KOPT-K1 (cell line): ENCODE measurements around the gene FAM124A.
"Not testable (repeated sequence)": the region's sequence is repeated elsewhere in the genome, so short reads cannot be mapped to it uniquely, and the experiment has no call there.

Source experiments
- H3K27ac ChIP-seq: fragments of 200-600 bp; sonication (generic); 2 replicates; pipeline ENCODE4 v1.5.1; 2016; ENCODE audit warnings: antibody characterized with exemption, mild to moderate bottlenecking, low read depth, low read length; ENCODE audit not compliant: poor library complexity, severe bottlenecking
- H3K36me3 ChIP-seq: fragments of 200-600 bp; sonication (generic); 2 replicates; pipeline ENCODE4 v1.5.1; 2017; ENCODE audit warnings: antibody characterized with exemption, mild to moderate bottlenecking, low read length, moderate library complexity; ENCODE audit not compliant: insufficient read depth
- H3K9me3 ChIP-seq: fragments of 200-600 bp; sonication (generic); 2 replicates; pipeline ENCODE4 v1.5.1; 2017; ENCODE audit warnings: antibody characterized with exemption, low read length, mild to moderate bottlenecking; ENCODE audit not compliant: insufficient read depth, poor library complexity, severe bottlenecking

FAM124A gene

GRCh38 chr13:51262501-51263211, 40.5 kb downstream of the FAM124A start:
- Histone ChIP-seq H3K27ac (no peak overlapping the region), H3K36me3 (no peaks in the 10 kb centered on the region), H3K9me3 (no peaks in the 10 kb centered on the region)

DNA sequence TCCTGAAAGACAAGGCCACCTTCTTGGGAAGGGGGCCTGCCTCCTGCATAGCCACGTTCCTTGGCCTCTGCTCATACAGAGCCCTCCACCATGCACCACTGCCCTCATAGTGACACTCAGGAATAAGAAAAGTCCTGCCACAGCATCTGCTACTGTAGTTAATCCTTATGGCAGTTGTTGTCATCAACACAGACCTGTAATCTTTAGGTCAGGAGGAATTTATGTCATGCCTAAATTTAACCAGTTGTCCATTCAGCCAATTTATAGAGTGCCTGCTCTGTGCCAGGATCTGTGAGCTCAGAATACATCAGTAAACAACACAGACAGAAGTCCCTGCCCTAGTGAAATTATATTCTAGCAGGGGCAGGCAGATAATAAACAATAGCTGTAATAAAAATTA, 44.4 kb downstream of the FAM124A start:
- Histone ChIP-seq H3K9me3 (no peaks in the 10 kb centered on the region), H3K27ac (no peak overlapping the region), H3K36me3 (no peaks in the 10 kb centered on the region)

- Histone ChIP-seq H3K27ac (no peak overlapping the region), H3K36me3 (no peaks in the 10 kb centered on the region), H3K9me3 (no peaks in the 10 kb centered on the region)
These were observed 45.4 kb downstream of the FAM124A start for GRCh38 chr13:51267622-51268021.

GRCh38 chr13:51269039-51269438, 46.8 kb downstream of the FAM124A start:
- no peaks in the 10 kb centered on the region for H3K36me3 ChIP-seq
- H3K9me3 ChIP-seq = no peaks in the 10 kb centered on the region
- no peak overlapping the region for H3K27ac ChIP-seq

GRCh38 chr13:51270623-51271415, 48.6 kb downstream of the FAM124A start:
- Histone ChIP-seq H3K27ac (no peak overlapping the region), H3K9me3 (no peaks in the 10 kb centered on the region), H3K36me3 (no peaks in the 10 kb centered on the region)

- H3K36me3 ChIP-seq = no peaks in the 10 kb centered on the region
- H3K9me3 ChIP-seq = no peaks in the 10 kb centered on the region
- no peak overlapping the region for H3K27ac ChIP-seq
These were observed 49.4 kb downstream of the FAM124A start for GRCh38 chr13:51271528-51272085.

DNA sequence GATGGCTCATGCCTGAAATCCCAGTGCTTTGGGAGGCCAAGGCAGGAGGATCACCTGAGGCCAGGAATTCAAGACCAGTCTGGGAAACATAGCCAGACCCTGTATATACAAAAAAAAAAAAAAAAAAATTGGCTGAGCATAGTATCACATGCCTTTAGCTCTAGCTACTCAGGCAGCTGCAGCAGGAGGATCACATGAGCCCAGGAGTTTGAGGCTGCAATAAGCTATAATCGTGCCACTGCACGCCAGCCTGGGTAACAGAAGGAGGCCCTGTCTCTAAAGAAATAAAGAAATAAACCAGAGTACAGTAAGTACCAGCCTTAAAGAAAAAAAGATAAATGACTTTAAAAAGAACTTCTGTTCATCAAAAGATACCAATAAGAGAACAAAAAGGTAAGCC, 52.9 kb downstream of the FAM124A start:
- H3K9me3 ChIP-seq = no peaks in the 10 kb centered on the region
- H3K27ac ChIP-seq = no peak overlapping the region
- H3K36me3 ChIP-seq = no peaks in the 10 kb centered on the region

DNA sequence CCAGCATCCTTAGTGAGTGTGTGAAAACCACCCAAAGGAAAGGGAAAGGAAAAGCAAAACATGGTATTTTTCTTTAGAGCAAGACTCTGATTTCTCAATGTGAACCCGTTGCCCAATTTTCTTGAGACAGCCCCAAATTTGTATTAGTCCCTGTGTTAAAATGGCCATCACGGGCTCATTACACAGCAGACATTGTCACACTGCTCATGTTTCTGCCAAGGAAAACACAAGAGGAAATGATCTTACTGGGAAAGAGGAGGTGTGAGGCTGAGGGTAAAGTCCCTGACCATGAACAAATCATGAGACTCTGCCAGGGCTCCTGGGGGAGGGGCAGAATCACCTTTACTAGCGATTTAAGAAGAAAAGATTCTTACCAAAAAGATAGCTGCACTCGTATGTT, 54.4 kb downstream of the FAM124A start:
- Histone ChIP-seq H3K36me3 (no peaks in the 10 kb centered on the region), H3K9me3 (no peaks in the 10 kb centered on the region)

GRCh38 chr13:51277928-51278327, 55.7 kb downstream of the FAM124A start:
- Histone ChIP-seq H3K9me3 (no peaks in the 10 kb centered on the region), H3K27ac (no peak overlapping the region), H3K36me3 (no peaks in the 10 kb centered on the region)

More for the DNA sequence above, 54.4 kb downstream of the FAM124A start:
- no peak overlapping the region for H3K27ac ChIP-seq

DNA sequence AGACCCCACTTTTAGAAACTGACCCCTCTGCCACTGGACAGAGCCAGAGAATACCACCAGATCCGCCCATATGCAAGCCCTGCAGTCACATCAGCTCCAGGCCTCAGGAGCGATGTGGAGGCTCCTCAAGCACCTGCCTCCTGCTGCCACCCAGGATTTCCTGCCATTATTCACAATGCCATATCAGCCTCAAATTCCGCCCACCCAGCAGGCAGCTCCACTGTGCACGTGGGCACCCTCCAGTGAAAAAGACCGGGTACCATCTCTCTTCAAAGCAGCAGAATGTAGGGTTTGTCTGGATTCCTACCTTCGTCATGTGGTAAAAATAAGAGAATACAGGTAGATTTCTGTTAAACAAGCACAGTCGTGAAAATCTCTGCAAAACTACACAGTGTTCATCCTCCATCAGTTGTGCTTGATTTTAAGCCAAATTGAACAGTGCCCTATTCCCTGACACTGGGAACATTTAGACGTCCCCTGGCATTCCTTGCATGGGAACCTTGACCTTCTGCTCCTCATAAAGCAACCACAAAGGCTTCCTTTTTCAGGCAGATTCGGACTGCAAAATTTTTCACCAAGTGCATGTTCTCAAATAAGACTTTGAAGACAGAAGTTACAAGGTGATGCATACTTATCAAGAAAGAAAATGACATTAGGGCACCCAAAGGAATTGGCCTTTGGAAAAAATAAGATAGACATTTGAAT, 56.4 kb downstream of the FAM124A start:
- Histone ChIP-seq H3K36me3 (no peaks in the 10 kb centered on the region), H3K9me3 (no peaks in the 10 kb centered on the region), H3K27ac (no peak overlapping the region)

- H3K36me3 ChIP-seq = no peaks in the 10 kb centered on the region
- H3K9me3 ChIP-seq = no peaks in the 10 kb centered on the region
- no peak overlapping the region for H3K27ac ChIP-seq
These were observed 58.3 kb downstream of the FAM124A start for GRCh38 chr13:51280379-51280940.

DNA sequence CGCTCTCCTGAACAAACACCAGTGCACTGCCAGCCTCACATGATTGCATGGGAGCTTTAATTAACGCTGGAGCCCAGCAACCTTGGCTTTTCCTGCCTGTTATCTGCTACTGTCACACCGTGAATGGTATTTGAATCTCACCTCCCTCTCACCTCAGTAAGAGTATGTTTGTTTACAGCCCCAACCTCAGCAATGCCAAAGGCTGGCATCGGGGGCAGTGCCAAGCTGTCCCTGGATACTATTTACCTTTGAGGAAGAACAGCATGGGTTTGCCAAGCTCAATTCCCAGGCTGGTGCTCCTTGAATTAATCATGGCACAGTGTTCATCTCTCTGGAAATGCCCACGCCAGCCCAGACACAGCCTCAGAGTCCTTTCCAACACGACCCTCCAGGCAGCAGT, 60.1 kb downstream of the FAM124A start:
- H3K9me3 ChIP-seq = no peaks in the 10 kb centered on the region
- no peaks in the 10 kb centered on the region for H3K36me3 ChIP-seq
- H3K27ac ChIP-seq = no peak overlapping the region

DNA sequence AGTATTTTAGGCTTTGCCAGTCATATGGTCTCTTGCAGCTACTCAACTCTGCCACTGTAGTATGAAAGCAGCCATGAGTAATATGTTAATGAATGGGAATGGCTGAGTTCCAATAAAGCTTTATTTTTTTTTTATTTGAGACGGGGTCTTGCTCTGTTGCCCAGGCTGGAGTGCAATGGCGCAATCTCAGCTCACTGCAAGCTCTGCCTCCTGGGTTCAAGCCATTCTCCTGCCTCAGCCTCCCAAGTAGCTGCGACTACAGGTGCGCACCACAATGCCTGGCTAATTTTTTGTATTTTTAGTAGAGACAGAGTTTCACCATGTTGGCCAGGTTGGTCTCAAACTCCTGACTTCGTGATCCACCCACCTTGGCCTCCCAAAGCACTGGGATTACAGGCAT, 60.7 kb downstream of the FAM124A start:
- H3K27ac ChIP-seq, H3K36me3 ChIP-seq, H3K9me3 ChIP-seq: not testable (repeated sequence)

- H3K9me3 ChIP-seq = no peaks in the 10 kb centered on the region
- no peak overlapping the region for H3K27ac ChIP-seq
These were observed 61.2 kb downstream of the FAM124A start for GRCh38 chr13:51283371-51283770.

GRCh38 chr13:51284339-51284738, 62.1 kb downstream of the FAM124A start:
- no peaks in the 10 kb centered on the region for H3K9me3 ChIP-seq
- H3K27ac ChIP-seq = no peak overlapping the region
- no peaks in the 10 kb centered on the region for H3K36me3 ChIP-seq

More at GRCh38 chr13:51283371-51283770, 61.2 kb downstream of the FAM124A start:
- H3K36me3 ChIP-seq = no peaks in the 10 kb centered on the region
